GM21576 (cell line): ENCODE measurements around the gene MARK4.
"Not testable (repeated sequence)": the region's sequence is repeated elsewhere in the genome, so short reads cannot be mapped to it uniquely, and the experiment has no call there.

Source experiments
- ATAC-seq: cut with Tn5 transposase; IDR thresholded peaks from one replicate; pipeline ENCODE4 v1.9.1; 2021; ENCODE audit warnings: mild to moderate bottlenecking, moderate library complexity; ENCODE audit not compliant: unreplicated experiment

The MARK4 gene

GRCh38 chr19:45250832-45251451, at the start of gene MARK4:
Gene MARK4 (plus strand): TSS chr19:45251271. CDS start chr19:45251589, 318 bp downstream.
- ATAC-seq = no peak

- no peak for ATAC-seq
Measured at GRCh38 chr19:45202637-45203036, 48.4 kb upstream of the MARK4 start.

GRCh38 chr19:45205810-45206209, 45.3 kb upstream of the MARK4 start:
- no peak for ATAC-seq

- ATAC-seq = no peak
Measured at GRCh38 chr19:45206328-45206727, 44.7 kb upstream of the MARK4 start.

GRCh38 chr19:45211751-45212381, 39.2 kb upstream of the MARK4 start:
- ATAC-seq = no peak

- no peak for ATAC-seq
Measured at GRCh38 chr19:45213031-45213430, 38.0 kb upstream of the MARK4 start.

- ATAC-seq = no peak
Measured at GRCh38 chr19:45215391-45216191, 35.5 kb upstream of the MARK4 start.

GRCh38 chr19:45216667-45217066, 34.4 kb upstream of the MARK4 start:
- no peak for ATAC-seq

- no peak for ATAC-seq
Measured at GRCh38 chr19:45217193-45217956, 33.7 kb upstream of the MARK4 start.

GRCh38 chr19:45217957-45218334, 33.1 kb upstream of the MARK4 start:
- no peak for ATAC-seq

- no peak for ATAC-seq
Measured at GRCh38 chr19:45218426-45218825, 32.6 kb upstream of the MARK4 start.

- ATAC-seq = no peak
Measured at GRCh38 chr19:45218911-45219743, 31.9 kb upstream of the MARK4 start.

- ATAC-seq = no peak
Measured at GRCh38 chr19:45222724-45223123, 28.3 kb upstream of the MARK4 start.

GRCh38 chr19:45223879-45224278, 27.2 kb upstream of the MARK4 start:
- ATAC-seq = no peak

- ATAC-seq = no peak
Measured at GRCh38 chr19:45224645-45225044, 26.4 kb upstream of the MARK4 start.

- not testable (repeated sequence) for ATAC-seq
Measured at GRCh38 chr19:45229056-45229455, 22.0 kb upstream of the MARK4 start.

GRCh38 chr19:45231891-45232290, 19.2 kb upstream of the MARK4 start:
- ATAC-seq = no peak

- ATAC-seq = no peak
Measured at GRCh38 chr19:45234089-45234869, 16.8 kb upstream of the MARK4 start.

GRCh38 chr19:45235485-45235884, 15.6 kb upstream of the MARK4 start:
- ATAC-seq = no peak

GRCh38 chr19:45238556-45238955, 12.5 kb upstream of the MARK4 start:
- no peak for ATAC-seq
